Measurements from ENCODE around the gene SCAI.
"Not testable (repeated sequence)": the region's sequence is repeated elsewhere in the genome, so short reads cannot be mapped to it uniquely, and the experiment has no call there.

SCAI gene

GRCh38 chr9:124940894-124941678, 202.2 kb downstream of the SCAI start, which contains the start of gene GOLGA1:
Gene GOLGA1, minus strand, starts transcription at chr9:124941083. Its CDS starts 2,372 bp downstream, at chr9:124938711.
- DNase-seq: peak; percentile 95

DNA sequence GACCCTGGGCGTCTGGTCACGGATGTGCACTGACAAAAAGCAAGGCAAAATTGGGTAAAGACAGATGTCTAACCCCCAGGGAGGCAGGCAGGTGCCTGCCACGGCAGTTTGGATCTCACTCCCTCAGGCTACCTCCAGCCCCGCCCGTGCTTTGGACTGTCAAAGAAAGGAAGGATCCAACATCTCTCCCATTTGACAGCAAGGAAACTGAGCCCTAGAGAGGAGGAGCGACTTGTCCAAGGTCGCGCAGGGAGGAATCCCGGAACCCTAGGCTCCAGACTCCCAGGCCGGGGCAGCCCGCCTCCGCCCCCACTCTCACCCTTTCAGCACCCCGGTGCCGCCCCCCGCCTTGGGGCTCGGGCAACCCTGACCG, 202.8 kb downstream of the SCAI start:
- DNase-seq: no peak

DNA sequence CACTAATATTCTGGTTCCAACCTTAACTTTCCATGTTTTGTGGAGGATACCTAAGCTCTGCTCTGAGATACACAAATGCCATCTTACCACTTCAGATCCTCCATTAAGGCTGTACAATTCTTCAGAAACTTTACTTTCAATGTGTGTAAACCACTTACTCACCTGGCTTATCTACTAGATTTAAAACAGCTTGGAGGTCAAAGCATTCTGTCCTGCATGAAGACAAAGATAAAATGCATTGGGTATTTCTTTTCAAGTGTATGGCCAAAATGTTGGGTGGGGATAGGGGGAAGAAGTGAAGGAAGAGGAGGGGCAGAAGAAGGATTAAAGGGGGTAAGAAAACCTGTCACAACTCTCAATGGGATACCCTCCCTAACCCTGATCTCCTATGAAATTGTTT, 203.4 kb downstream of the SCAI start:
- DNase-seq: no peak

- DNase-seq: no peak
Observed at GRCh38 chr9:124934290-124934689, 209.0 kb downstream of the SCAI start.

DNA sequence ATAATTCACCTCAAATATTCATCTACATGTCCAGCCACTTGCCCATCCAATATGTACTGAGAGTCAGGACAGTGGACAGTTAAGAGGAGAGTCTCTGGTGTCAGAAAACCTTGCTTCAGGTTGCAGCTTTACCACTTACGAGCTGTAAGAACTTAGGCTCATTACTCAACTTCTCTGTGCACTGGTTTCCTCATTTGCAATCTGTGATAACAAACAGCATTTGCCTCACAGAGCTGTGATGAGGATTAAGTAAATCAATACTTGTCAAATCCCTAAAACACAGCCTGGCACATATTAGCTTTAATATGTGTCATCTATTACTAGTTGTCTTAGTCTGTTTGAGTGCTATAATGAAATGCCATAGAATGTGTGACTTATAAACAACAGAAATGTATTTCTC, 211.0 kb downstream of the SCAI start:
- DNase-seq: no peak

DNA sequence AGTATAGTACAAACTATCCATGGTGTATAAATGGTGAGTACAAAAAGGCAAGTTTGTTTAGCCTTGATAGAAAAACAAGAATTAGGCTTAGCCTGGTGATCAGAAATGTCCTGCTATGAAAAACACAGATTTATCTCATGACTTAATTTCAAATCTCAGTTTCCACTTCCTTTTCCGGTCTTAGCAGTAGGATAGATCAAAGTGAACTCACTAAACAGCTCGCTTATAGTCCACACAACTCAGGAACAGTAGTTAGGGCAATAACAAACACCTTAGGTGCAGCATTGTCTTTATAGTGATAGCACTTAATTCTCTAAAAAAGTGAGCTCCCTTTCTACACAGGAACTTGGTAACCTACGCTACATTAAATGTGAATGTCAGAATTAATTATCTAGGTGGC, 213.9 kb downstream of the SCAI start:
- peak; percentile 11 for DNase-seq

- no peak for DNase-seq
Observed at GRCh38 chr9:124928116-124928515, 215.2 kb downstream of the SCAI start.

DNA sequence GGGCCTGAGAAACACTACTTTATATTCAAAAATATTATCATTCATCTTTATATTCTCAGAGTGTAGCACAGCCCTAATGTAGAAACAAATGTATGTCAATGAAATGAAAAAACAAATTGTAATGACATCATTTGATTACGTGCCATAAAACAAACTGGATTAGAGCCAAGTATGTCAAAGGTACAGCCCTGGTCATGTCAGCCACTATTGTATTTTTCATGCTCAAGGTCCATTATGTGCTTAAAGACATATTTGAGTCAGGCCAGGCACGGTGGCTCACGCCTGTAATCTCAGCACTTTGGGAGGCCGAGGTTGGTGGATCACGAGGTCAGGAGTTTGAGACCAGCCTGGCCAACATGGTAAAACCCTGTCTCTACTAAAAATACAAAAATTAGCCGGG, 222.9 kb downstream of the SCAI start:
- not testable (repeated sequence) for DNase-seq

DNA sequence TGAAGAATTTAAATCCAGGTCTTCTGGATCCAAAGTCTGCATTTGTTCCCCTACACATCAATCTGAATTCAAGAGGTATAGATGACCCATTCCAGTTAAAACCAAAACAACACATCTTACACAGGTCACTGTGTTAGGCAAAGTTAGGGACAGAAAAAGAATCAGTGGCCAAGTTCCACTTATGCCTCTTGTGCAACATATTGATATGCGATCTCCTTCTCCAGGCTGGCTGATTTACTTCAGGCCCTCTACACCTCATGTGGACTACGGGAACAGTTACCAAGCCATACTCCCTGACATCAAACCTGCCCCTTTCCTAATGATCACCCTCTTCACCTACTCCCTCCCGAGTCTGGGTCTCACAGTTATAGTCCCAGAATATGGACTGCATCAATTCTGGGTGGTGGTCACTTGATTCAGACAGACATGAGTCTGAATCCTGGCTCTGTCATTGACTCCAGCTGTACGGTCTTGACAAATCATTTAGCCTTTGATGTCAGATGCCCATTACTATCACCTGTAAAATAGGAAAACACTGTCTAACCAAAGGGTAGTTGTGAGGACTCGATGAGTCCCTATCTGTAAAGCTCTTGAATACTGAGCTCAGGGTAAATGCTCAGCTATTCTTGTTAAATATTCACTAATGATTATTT, 228.4 kb downstream of the SCAI start:
- DNase-seq: no peak

DNA sequence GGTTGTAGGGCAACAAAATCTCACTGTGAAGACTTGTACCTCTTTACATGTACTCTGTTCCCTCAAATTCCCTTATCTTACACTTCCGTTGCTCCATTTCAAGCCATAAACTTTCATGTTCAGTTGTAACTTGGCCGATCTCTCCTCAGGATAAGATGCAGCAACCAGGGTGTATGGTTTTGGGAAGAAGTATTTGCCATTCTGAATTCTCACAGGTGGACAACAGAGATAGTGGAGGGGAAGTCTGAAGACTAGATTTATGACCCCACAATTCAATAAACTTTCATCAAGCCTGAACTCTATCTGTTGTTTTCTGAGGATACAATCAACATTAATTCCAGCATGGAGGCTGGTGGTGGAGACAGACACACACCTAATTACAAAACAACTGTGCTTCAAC, 229.9 kb downstream of the SCAI start:
- no peak for DNase-seq

GRCh38 chr9:124911766-124912165, 231.6 kb downstream of the SCAI start:
- no peak for DNase-seq

DNA sequence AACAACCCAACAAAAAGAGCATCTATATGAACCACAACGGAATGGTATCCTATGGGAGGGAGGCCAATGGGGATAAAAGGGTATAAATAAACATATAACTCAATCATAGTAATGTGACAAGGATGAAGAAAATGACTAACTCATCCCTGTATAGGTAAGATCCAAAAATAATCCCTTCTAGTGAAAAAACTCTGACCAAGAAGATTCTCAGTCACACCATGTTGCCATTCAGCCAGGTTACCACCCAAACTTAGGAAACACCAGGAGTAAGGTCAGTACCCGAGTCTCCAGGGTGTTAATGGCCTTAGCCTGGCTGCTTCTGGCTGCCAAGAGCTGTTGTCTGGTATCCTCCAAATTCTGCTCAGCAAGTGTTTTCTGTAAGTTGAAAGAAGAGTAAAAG, 235.2 kb downstream of the SCAI start:
- no peak for DNase-seq

- DNase-seq: no peak
Observed at GRCh38 chr9:124906966-124907365, 236.4 kb downstream of the SCAI start.

GRCh38 chr9:124899845-124900244, 243.5 kb downstream of the SCAI start:
- no peak for DNase-seq

GRCh38 chr9:124897570-124898460, 245.5 kb downstream of the SCAI start:
- no peak for DNase-seq

GRCh38 chr9:124894741-124895170, 248.6 kb downstream of the SCAI start:
- DNase-seq: peak; percentile 64

DNA sequence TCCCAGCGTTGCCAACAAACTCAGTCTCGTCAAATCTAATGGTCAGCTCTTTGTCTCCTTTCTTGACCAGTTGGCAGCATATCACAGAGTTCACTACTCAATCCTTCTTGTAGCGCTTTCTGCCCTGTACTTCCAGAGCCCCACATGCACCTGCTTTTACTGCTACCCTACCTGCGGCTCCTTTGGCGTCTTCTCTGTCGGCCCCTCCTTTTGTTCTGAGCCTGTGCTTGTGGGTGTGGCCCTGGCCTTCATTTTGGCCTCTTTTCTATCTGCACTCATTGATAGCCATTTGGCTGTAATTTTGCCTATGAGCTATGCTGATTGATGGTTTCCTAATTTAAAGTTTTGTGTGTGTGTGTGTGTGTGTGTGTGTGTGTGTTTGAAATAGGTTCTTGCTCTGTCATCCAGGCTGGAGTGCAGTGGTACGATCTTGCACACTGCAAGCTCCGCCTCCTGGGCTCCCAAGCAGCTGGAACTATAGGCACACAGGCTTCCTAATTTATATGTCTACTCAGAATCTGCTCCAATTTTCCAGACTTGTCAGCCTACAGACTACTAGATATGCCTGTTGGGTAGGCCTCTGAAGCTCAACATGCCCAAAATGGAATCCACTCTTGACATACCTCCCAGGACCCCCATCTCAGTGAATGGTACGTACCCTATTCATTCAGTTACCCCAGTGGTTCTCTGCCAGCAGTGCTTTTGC, 249.1 kb downstream of the SCAI start:
- no peak for DNase-seq
